Measurements from ENCODE around the gene IGFBP1. TPM values are rescaled to one million over a fixed set of nuclear protein-coding genes. Genes with fewer than 3 reads are reported as not detected.

Gene IGFBP1
- total and polyA plus RNA-seq, 2 experiments from 2014 or later: 0.18 TPM; not detected in 1

- H3K9me3 ChIP-seq (ENCODE audit: low read depth): no peaks in the 10 kb centered on the region
- no peak for TF ChIP-seq CTCF (IDR thresholded peaks at IDR 0.05; ENCODE audit: low read depth, low read length)
- no peaks in the 10 kb centered on the region for H3K4me1 ChIP-seq (ENCODE audit: low read depth)
- no peak for DNase-seq (ENCODE audit: low read depth in 1 of 2, low spot score in 1 of 2)
- no peak overlapping the region for H3K4me3 ChIP-seq
- peaks cover 56% of the 10 kb centered on the region for H3K27me3 ChIP-seq
- no peaks in the 10 kb centered on the region for H3K36me3 ChIP-seq
- no peak overlapping the region for H3K27ac ChIP-seq
Measured at GRCh38 chr7:45885264-45885882, 2.9 kb upstream of the IGFBP1 start.

- Histone ChIP-seq H3K36me3 (no peaks in the 10 kb centered on the region), H3K27ac (no peak overlapping the region)
- no peak for TF ChIP-seq CTCF (IDR thresholded peaks at IDR 0.05; ENCODE audit: low read depth, low read length)
Measured at GRCh38 chr7:45886931-45887667, 1.2 kb upstream of the IGFBP1 start.

GRCh38 chr7:45888993-45889366 lies 692 bp downstream of the IGFBP1 start:
- peak overlapping the region; percentile 28 for H3K4me3 ChIP-seq
- no peak for DNase-seq (ENCODE audit: low read depth in 1 of 2, low spot score in 1 of 2)
- H3K27ac ChIP-seq: no peak overlapping the region
- no peaks in the 10 kb centered on the region for H3K4me1 ChIP-seq (ENCODE audit: low read depth)
- no peaks in the 10 kb centered on the region for H3K36me3 ChIP-seq
- H3K27me3 ChIP-seq: peaks cover 83% of the 10 kb centered on the region
- no peak for TF ChIP-seq CTCF (IDR thresholded peaks at IDR 0.05; ENCODE audit: low read depth, low read length)
- no peaks in the 10 kb centered on the region for H3K9me3 ChIP-seq (ENCODE audit: low read depth)

More at GRCh38 chr7:45886931-45887667, 1.2 kb upstream of the IGFBP1 start:
- Histone ChIP-seq H3K27me3 (peaks cover 66% of the 10 kb centered on the region), H3K9me3 (ENCODE audit: low read depth) (no peaks in the 10 kb centered on the region), H3K4me3 (no peak overlapping the region), H3K4me1 (ENCODE audit: low read depth) (no peaks in the 10 kb centered on the region)
- no peak for DNase-seq (ENCODE audit: low read depth in 1 of 2, low spot score in 1 of 2)

- DNase-seq (ENCODE audit: low read depth in 1 of 2, low spot score in 1 of 2): no peak
- no peaks in the 10 kb centered on the region for H3K9me3 ChIP-seq (ENCODE audit: low read depth)
- no peak overlapping the region for H3K4me3 ChIP-seq
- H3K36me3 ChIP-seq: no peaks in the 10 kb centered on the region
- no peak for TF ChIP-seq CTCF (IDR thresholded peaks at IDR 0.05; ENCODE audit: low read depth, low read length)
- no peaks in the 10 kb centered on the region for H3K4me1 ChIP-seq (ENCODE audit: low read depth)
- H3K27ac ChIP-seq: no peak overlapping the region
- peaks cover 85% of the 10 kb centered on the region for H3K27me3 ChIP-seq
Measured at GRCh38 chr7:45889367-45890067, 1.2 kb downstream of the IGFBP1 start.

- Histone ChIP-seq H3K4me3 (no peak overlapping the region), H3K27me3 (peaks cover 90% of the 10 kb centered on the region), H3K4me1 (ENCODE audit: low read depth) (no peaks in the 10 kb centered on the region), H3K9me3 (ENCODE audit: low read depth) (no peaks in the 10 kb centered on the region), H3K27ac (no peak overlapping the region), H3K36me3 (no peaks in the 10 kb centered on the region)
- no peak for DNase-seq (ENCODE audit: low read depth in 1 of 2, low spot score in 1 of 2)
- no peak for TF ChIP-seq CTCF (IDR thresholded peaks at IDR 0.05; ENCODE audit: low read depth, low read length)
Measured at GRCh38 chr7:45890125-45890901, 2.0 kb downstream of the IGFBP1 start.

Data from cardiac muscle cell (in vitro differentiated cells and primary cell).